Kidney epithelial cell (primary cell): ENCODE data around the gene SPOCK1. TPM values are rescaled to one million over a fixed set of nuclear protein-coding genes. Genes with fewer than 3 reads are reported as not detected.

Experiments
- DNase-seq: peaks from one replicate; pipeline ENCODE4 v3.0.0-alpha.2; 2010; ENCODE audit warnings: low read depth
- H3K27me3 ChIP-seq: 2 replicates; pipeline ENCODE4 v1.6.0; 2011; ENCODE audit warnings: low read length; ENCODE audit not compliant: control insufficient read depth, insufficient read depth
- H3K36me3 ChIP-seq: 2 replicates; pipeline ENCODE4 v1.5.1; 2011; ENCODE audit warnings: low read length; ENCODE audit not compliant: control insufficient read depth, insufficient read depth
- H3K4me3 ChIP-seq: 2 replicates; pipeline ENCODE4 v1.5.1; 2011; ENCODE audit warnings: low read depth, mild to moderate bottlenecking, control low read depth, low read length
- total RNA-seq: library from RNA; depleted of rRNA; stranded (reverse); fragments of >200 nt; gene quantifications from 2 replicates; pipeline ENCODE4 v1.2.3, GENCODE V29; 2015
- TF ChIP-seq, protein P1 (sequence below): IDR thresholded peaks from 2 replicates; pipeline ENCODE4 v1.5.1; 2011; ENCODE audit warnings: mild to moderate bottlenecking, moderate library complexity, low read length, control low read depth, inconsistent platforms; ENCODE audit not compliant: insufficient read depth, poor library complexity, severe bottlenecking

The SPOCK1 gene
- total RNA-seq, 1 donor from 2014 or later, result 13.1 TPM

DNA sequence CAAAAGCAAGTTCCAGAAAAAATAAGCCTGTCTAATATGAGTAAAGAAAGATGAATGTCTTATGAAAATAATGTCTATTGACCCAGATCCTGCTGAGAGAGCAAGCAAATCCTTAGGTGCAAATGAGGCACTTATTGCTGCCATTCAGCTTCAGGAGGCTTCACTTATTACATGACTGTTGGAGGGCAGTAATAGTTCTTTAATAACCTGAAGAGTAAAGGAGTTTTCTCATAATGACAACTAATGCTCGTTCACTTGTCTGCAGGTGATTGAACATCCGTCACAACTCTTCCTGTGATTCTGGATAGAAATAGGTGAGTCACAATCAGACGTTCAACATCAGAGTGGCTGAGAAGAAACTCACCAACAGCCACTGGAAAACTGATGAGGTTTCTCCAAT lies 58.3 kb downstream of the SPOCK1 start:
- TF ChIP-seq, protein P1, sequence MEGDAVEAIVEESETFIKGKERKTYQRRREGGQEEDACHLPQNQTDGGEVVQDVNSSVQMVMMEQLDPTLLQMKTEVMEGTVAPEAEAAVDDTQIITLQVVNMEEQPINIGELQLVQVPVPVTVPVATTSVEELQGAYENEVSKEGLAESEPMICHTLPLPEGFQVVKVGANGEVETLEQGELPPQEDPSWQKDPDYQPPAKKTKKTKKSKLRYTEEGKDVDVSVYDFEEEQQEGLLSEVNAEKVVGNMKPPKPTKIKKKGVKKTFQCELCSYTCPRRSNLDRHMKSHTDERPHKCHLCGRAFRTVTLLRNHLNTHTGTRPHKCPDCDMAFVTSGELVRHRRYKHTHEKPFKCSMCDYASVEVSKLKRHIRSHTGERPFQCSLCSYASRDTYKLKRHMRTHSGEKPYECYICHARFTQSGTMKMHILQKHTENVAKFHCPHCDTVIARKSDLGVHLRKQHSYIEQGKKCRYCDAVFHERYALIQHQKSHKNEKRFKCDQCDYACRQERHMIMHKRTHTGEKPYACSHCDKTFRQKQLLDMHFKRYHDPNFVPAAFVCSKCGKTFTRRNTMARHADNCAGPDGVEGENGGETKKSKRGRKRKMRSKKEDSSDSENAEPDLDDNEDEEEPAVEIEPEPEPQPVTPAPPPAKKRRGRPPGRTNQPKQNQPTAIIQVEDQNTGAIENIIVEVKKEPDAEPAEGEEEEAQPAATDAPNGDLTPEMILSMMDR, result no peak
- H3K4me3 ChIP-seq, result no peak overlapping the region
- no peaks in the 10 kb centered on the region for H3K36me3 ChIP-seq
- H3K27me3 ChIP-seq, result no peaks in the 10 kb centered on the region
- DNase-seq, result no peak

DNA sequence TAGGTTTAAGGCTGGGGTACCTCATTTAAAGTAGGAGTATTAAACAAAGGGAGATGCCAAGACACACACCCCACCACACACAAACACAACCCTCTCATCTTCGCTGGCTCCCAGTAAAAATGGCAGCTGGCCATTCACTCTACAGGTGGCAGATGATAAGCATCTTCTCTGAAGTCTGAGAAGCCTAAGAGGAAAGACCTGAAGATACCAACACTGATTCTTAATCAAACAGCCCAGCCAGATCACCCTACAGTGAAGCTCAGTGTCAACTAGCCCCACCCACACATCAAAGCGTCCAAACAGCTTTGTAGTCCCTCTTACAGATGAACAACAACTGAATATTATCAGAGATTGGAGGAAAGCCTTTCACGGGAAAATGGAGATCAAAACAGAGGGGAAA lies 59.5 kb downstream of the SPOCK1 start:
- Histone ChIP-seq H3K27me3 (no peaks in the 10 kb centered on the region), H3K4me3 (no peak overlapping the region), H3K36me3 (no peaks in the 10 kb centered on the region)
- no peak for DNase-seq
- TF ChIP-seq, protein P1, result no peak

DNA sequence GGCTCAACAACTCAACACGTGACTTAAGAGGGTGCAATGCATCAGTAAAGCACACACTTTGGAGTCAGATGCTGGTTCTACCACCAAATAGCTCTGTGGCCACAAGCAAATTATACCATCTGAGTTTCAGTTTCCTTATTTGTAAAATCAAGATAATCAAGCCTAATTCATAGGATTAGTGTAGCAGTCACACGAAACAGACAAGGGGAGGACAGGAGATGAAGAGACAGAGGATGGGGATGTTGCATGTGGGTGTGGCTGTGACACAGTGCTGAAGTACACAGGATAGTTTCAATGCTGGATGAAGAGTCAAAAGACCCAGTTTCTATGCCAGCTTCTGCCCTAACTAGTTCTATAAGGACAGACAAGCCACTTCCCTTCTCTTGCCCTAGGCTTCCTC lies 60.2 kb downstream of the SPOCK1 start:
- Histone ChIP-seq H3K4me3 (no peak overlapping the region), H3K36me3 (no peaks in the 10 kb centered on the region), H3K27me3 (no peaks in the 10 kb centered on the region)
- no peak for DNase-seq
- TF ChIP-seq, protein P1, result no peak

DNA sequence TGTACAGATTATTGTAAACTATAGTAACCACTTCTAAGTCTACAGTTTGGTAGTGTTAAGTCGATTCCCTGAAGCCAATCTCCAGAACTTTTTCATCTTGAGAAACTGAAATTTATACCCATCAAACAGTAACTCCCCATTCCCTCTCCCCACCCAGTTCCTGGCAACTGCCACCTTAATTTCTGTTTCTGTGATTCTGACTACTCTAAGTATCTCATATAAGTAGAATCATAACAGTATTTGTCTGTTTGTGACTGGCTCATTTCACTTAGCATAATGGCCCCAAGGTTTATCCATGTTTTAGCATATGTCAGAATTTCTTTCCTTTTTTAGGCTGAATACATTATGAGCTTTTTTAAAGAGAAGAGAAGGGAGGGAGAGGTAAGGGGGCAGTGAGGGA lies 61.4 kb downstream of the SPOCK1 start:
- Histone ChIP-seq H3K36me3 (no peaks in the 10 kb centered on the region), H3K27me3 (no peaks in the 10 kb centered on the region), H3K4me3 (no peak overlapping the region)
- DNase-seq, result no peak
- TF ChIP-seq, protein P1, result no peak

- DNase-seq, result no peak
- no peak overlapping the region for H3K4me3 ChIP-seq
- TF ChIP-seq, protein P1, result no peak
- H3K36me3 ChIP-seq, result no peaks in the 10 kb centered on the region
- no peaks in the 10 kb centered on the region for H3K27me3 ChIP-seq
These were observed 65.6 kb downstream of the SPOCK1 start for GRCh38 chr5:137433539-137433938.

DNA sequence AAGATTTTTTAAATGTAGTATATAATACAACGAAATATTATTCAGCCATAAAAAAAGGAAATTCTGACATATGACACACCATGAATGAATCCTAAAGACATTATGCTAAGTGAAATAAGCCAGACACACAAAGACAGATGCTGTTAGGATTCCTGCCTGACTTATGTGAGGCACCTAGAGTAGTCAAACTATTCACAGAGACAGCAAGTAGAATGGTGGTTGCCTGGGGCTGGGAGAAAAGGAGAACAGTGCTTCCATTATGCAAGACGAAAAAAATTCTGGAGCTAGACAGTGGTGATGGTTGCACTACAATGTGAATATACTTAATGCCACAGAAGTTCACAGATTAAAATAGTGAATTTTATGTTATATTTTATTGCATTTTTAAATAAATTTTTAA lies 66.8 kb downstream of the SPOCK1 start:
- DNase-seq, result no peak
- Histone ChIP-seq H3K27me3 (no peaks in the 10 kb centered on the region), H3K36me3 (no peaks in the 10 kb centered on the region), H3K4me3 (no peak overlapping the region)
- TF ChIP-seq, protein P1, result no peak
